IPS-NIHi11 (cell line): ENCODE measurements around the gene PRKCA.

Source experiments
- DNase-seq: peaks from one replicate; pipeline ENCODE4 v3.0.0; 2012; ENCODE audit warnings: mixed read lengths, low spot score

The PRKCA gene

DNA sequence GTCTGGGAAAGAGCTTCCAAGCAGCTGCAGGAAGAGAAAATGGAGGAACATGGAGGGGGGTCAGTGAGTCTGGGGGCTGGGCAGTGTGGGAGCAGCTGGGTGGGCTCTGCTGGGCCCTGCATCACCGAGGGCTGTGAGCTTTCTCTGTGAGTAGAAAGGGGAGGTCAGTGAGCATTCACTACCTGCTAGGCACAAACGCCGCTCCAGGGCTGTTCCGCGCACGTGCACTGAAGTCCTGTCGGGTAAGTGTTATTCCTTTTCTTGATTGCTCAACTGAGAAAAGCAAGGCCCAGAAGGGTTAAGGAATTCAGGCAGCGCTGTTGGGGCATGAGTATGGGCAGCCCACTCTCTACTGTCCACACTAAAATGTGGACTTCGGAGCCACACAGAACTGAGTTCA is 537.2 kb downstream of the PRKCA start:
- no peak for DNase-seq

DNA sequence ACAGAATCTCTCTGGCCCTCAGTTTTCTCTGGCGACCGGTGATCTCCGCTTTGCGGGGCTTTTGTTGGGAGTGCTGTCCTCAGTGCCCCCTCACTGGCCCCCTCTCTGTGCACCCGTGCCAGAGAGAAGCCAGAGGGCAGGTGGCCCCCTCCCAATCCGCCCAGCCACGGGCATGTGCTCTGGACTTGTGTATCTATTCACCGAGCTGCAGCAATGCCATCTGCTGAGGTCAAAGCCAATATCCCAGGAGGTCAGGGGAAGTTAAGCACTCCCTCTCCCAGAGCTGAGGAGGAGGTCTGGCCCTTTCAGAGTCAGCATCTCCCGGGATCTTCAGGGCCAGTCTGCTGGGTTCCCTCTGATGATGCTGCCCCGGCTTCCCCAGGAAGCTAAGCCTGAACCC is 537.6 kb downstream of the PRKCA start:
- no peak for DNase-seq

DNA sequence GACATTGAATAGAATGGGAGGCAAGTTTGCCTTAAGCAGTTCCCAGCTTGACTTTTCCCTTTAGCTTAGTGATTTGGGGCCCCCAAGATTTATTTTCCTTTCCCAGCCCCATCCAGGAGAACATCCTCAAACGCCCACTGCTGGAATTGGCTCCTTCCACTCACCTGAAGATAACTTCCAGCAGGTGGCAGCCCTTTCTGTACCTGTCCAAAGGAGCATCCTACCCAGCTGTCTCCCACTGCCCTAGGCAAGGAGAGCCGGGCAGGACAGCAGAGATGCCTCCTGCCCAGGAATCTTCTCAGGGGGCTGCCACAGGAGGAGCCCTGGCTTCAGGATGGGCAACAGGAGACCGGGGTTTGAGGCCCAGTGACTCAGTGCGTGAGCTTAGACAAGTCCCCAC is 538.9 kb downstream of the PRKCA start:
- DNase-seq, result no peak

DNA sequence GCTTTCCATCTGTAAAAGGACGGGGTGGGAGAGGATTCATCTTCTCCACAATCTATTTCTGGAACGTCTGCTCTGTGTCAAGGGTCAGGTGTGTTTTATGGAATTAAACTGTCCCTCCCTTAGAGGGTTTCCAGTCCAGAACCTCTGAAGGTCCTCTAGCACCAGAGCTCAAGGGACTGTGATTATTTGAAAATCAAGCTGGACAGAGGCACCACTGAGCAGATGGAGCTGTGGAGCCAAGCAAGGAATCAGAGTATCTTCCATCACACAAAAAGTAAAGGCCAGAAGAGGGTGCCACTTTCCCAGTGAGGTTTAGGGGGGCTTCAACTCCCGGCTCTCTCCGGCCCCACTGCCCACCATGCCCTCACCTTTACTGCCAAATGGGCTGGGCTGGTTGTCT is 539.3 kb downstream of the PRKCA start:
- DNase-seq, result no peak

DNA sequence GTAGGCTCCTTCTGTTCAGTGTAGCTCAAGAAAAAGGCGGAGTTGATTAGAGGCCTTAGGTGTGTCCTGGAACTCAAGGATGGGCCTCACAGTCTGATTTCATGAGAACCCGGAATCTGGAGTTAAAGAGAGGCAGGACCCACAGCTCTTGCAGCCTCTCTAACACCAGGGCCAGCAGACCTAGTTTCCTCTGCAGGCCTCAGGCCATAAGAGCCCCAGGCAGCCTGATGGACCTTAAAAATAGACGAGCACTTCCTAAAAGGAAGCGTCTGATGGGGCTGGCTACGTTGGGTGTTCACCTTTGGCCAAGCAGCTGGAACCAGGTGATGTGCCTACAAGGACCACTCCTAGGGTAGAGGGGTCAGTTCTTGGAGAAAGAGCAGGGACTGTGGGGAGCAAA is 540.1 kb downstream of the PRKCA start:
- DNase-seq, result no peak

DNA sequence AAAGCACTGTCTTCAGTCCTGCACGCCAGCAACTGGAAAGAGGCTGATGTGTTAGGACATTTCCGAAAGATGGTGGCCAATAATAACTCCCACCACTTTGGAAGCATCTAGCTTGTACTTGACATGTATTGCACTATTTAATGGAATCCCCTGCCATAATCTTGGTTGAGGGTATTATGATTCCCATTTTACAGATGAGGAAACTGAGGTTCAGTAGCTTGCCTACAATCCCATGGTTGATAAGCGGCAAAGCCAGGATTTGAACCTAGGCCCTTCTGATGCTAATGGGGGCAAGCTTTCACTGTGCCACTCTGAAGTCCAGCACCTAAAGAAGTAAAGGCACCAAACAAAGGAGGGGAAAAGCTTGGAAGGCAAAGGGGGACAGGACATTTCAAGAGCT is 540.5 kb downstream of the PRKCA start:
- DNase-seq, result no peak

DNA sequence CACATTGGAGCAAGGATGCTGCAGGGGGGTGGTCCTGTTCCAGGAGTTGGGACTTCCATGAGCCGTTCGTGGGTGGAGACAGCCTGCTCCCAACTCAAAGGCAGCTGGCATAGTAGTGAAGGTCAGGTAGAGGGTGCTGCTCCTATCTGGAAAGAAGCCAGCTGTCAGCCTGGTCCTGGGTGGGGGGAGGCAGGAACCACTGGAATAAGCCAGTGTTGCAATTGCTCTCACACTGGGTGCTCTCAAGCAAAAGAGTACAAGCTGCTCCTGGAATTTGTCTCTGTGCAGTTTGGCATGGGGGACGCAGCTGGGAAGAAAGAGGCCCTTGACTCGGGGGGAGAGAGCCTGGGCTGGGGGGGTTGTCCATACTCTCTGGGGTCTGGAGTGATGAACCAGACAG is 541.2 kb downstream of the PRKCA start:
- DNase-seq, result no peak

DNA sequence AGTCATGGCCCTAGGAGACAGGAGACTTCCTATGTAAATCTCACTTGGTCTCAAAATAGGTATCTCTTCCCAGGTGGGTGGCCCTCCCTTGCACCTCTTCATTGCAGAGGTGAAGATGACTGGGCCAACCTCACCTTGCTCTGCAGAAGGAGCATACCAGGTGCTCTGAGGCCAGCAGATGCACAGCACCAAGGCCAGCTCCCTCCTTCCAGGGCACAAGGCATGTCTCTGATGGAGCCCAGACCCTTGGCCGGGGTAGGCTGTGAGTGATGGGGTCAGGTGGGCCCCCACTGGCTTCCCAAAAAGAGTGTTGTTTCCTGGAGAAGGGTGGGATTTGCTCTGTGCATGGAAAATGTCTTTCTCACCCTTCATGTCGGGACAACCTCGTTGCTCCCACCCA is 545.3 kb downstream of the PRKCA start:
- no peak for DNase-seq

DNA sequence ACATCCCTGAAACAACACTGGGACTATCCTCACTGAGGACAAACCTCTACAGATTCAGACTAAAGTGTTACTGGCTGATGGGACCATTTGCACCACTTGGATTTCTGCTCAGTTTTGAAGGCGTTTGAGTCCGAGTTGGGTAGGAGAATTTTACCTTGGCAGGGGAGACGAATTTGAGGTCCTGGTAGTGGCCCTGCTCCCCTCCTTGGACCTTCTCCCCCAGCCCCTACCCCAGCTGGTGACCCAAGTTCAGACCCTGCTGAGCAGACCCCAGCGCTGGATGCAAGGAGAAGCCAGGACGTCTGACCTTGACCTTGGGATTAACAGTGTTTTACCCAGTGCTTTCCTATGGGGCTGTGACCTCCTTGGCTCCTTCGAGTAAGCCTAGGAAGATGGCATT is 546.1 kb downstream of the PRKCA start:
- DNase-seq, result no peak

DNA sequence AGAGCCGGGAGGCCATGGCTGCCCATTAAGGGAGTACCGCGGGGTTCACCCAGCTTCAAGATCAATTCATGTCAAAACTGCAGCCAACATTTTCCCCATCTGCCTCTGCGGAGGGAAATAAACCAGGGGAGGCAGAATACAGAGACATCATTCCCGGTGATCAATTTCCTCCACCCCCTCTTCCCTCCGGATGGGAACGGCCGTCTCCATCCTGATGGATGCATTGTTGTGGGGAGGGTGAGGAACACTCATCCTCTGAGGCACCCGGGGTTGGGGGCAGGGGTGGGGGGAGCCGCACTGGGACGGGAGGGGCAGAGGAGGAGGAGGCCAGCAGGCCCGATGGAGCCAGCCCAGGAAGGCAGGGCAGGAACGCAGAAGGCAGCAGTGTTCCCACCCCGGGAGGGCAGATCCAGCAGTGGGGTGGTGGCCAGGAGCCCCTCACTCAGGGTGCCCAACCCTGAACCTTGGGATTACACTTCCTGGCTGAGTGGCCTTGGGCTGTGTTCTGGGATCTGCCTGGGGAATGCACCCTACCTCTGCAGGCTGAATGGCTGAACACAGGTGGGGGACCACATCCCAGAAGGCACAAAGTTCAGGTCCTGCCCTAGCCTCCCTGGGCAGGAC is 546.7 kb downstream of the PRKCA start:
- no peak for DNase-seq

DNA sequence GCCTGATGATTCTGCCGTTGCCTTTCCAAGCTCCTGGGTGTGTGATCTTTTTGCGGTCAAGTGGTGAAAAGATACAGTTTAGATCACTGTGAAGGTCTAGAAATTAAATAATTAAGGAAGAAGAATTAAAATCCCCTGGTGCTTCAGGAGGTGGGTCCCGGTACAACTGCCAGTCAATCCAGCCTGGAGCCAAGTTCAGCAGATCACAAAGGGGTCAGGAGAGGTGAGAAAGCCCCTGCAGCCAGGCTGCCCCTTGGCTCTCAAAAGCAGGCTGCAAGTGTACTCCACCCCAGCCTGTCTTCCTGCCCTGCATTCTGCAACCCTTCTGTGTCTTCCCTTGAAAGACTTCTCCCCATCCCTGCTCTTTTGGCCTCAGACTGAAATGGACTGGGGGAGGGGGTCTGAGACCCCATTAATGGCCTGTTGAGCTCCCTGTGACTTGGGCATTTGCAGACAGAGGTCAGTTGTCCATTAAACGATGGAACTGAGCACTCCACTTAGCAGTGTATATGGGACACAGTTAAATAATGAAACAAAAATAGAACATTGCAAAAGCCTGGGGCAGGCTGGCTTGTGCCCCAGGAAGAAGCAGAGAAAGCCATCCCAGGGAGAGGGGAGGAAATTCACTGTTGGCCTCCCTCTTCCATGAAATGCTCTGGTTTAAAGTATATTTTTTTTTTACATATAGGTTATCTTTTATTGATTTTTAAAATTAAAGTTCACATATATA is 547.6 kb downstream of the PRKCA start:
- DNase-seq, result no peak

DNA sequence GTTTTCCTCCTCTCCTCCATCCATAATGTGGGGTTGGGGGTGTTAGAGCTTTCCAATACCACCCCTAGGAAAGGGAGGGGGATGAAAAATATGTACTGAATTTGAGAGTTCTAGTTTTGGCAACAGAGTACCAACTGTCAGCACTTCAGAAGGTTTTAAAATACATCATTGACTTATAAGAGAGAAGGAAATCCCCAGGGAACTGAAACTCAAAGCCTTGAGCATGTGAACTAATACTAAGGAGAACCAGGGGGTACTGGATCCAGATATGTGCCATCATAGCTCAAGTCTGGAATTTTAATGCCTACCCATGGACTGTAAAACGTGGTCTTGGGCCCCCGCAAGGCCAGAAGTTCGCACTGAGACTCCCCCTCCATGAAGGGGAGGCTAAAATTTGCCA is 548.3 kb downstream of the PRKCA start:
- DNase-seq, result no peak

DNA sequence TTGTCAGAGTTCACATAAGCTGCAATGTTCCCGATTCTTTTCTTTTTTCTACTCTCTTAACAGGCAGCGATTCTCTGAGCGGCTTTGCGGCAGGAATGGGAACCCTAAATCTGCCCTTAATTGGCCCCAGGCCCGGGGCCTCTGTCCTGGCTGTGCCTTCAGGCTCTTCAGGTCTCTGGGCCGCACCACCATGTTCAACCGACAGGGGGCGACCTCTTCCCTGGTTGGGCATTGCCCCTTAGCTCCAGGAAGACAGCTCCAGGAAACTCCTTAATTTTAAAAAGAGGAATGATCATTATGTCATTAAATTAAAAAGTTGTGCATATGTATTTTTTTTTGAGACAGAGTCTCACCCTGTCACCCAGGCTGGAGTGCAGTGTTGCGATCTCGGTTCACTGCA is 552.8 kb downstream of the PRKCA start:
- peak; percentile 59 for DNase-seq

DNA sequence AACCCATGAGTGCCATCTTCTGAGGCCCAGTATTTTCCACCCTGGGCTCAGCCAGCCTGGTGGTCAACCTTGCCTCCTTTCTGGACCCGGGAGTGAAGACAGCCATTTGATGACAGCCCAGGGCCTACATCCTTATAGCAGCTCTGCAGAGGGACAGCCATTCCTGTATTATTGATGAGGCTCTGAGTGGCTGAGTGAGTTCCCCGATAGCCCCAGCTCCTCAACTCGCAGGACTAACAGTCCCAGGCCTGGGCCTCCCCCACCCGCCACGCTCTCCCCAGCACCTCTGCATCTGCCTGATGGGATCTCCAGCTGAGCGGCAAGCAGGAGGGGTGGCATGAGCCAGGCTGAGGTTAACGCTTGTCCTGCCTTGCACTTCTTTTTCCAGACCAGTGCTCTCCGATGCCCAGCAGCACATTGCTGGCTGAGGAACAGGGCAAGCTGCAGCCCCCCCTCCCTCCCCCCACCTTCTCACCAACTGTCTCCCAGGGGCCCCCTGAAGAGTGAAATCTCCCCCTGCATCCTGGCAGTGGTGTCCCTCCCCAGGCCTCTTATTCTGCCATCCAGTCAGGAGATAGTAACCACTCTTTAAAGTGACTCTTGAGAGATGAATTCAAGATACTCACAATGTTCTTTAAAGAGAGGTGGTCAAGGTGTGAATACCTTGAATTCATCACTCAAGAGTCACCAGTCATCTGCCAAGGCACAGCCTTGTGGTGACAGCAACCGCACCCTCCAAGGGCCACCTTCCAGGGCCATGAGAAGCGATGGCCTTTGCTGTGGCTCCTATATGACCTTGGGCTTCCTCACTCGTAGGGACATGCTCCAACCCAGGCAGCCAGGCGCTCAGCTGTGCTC is 556.0 kb downstream of the PRKCA start:
- no peak for DNase-seq

DNA sequence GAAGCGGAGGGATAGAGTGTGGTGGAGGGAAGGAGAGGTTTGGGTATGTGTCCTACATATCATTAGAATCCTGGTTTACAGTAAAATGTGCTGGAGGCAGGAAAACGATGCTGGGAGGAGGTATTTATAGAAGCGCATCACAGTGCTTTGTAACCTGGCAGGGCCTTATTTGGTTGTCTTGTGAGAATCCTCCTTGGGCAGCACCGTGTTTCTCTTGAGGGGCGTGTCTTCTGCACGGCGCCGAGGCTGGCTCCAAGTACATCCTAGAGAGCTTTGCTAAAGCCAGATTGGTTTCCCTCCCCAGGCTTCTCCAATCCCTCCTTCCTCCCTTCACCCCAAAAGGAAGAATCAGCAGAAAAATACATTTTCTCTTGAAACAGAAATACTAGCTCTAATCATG is 556.9 kb downstream of the PRKCA start:
- DNase-seq, result no peak

DNA sequence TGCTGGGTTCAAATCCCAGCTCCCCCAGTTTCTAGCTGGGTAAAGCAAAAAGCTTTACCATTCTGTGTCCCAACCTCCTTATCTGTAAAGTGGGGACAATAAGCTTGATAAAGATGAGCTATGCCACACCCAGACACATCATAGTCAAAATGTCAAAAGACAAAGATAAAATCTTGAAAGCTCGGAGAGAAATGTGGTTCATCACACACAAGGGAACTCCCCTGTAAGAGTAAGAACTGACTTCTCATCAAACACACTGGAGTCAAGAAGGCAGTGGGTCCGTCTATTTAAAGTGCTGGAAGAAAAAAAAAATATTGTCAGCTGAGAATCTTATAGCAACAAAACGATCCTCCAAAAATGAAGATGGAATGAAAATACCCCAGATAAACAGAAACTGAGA is 557.8 kb downstream of the PRKCA start:
- DNase-seq, result no peak
